Small intestine (tissue), 7 donors: ENCODE data around the gene CYP19A1. TPM values are rescaled to one million over a fixed set of nuclear protein-coding genes. Genes with fewer than 3 reads are reported as not detected.

Experiments used
- DNase-seq, 2 donors: peaks; one replicate each; pipeline versions ENCODE4 v3.0.0 to v3.0.0-alpha.2; 2013
- FAIRE-seq: peaks from 2 replicates; lab custom pipeline; 2012; peaks lifted over from hg19 to GRCh38; lab: Jason Lieb, UNC
- H3K27ac ChIP-seq, 3 donors: one replicate each; pipeline ENCODE4 v1.5.1; 2013; ENCODE audit warnings: low read length in 2 of 3, mild to moderate bottlenecking in 2 of 3, control low read depth in 1 of 3, inconsistent platforms in 1 of 3, low read depth in 1 of 3, moderate library complexity in 1 of 3
- H3K27me3 ChIP-seq, 3 donors: one replicate each; pipeline ENCODE4 v1.6.1; 2013; ENCODE audit warnings: low read length in 3 of 3, inconsistent platforms in 1 of 3; ENCODE audit not compliant: control insufficient read depth in 3 of 3, insufficient read depth in 3 of 3
- H3K36me3 ChIP-seq, 3 donors: one replicate each; pipeline ENCODE4 v1.6.1; 2013; ENCODE audit warnings: low read length in 3 of 3, inconsistent platforms in 1 of 3, low read depth in 1 of 3, mild to moderate bottlenecking in 1 of 3, moderate library complexity in 1 of 3; ENCODE audit not compliant: control insufficient read depth in 3 of 3, insufficient read depth in 2 of 3
- H3K4me1 ChIP-seq, 3 donors: one replicate each; pipeline ENCODE4 v1.6.1; 2013; ENCODE audit warnings: low read length in 2 of 3, inconsistent platforms in 1 of 3, low read depth in 1 of 3, mild to moderate bottlenecking in 1 of 3, moderate library complexity in 1 of 3; ENCODE audit not compliant: control insufficient read depth in 3 of 3, insufficient read depth in 2 of 3
- H3K4me3 ChIP-seq, 3 donors: one replicate each; pipeline ENCODE4 v1.5.1; 2013; ENCODE audit warnings: low read length in 3 of 3, control low read depth in 1 of 3, inconsistent platforms in 1 of 3, low read depth in 1 of 3, mild to moderate bottlenecking in 1 of 3, moderate library complexity in 1 of 3
- H3K9me3 ChIP-seq, 2 donors: one replicate each; pipeline ENCODE4 v1.6.1; 2013; ENCODE audit warnings: low read depth in 1 of 2, low read length in 1 of 2; ENCODE audit not compliant: control insufficient read depth in 2 of 2, insufficient read depth in 1 of 2
- WGBS, 3 donors: extraction: QIAGEN DNeasy Blood & Tissue Kit; methylation state at CpG; one replicate each; pipeline ENCODE4 v1.1.7; 2013; 5-methylcytosine and 5-hydroxymethylcytosine counted together
- polyA plus RNA-seq, 4 donors: library from polyadenylated mRNA; stranded (reverse) in 3 of 4; unstranded in 1 of 4; fragments of 200-250 nt in 3 of 4; fragments of 120-200 nt in 1 of 4; gene quantifications; one replicate each; pipeline versions ENCODE4 v1.2.1 to v1.2.3, GENCODE V29; 2013
- donor health status: healthy with polysubstance abuse.
- donor health status: control.
- donor health status: control.
- donor health status: Bipolar disorder and iron deficiency.
- donor health status: healthy.

Gene CYP19A1
- polyA plus RNA-seq, 4 donors = 0.33 to 2.0 TPM; not detected in 2

- 85 to 91% (median 85%) methylated on average over 3 of the region's 3 CpGs for WGBS, 3 donors
- H3K27ac ChIP-seq = no peak overlapping the region
- FAIRE-seq = no peak
Measured at GRCh38 chr15:51307325-51307724, 31.1 kb downstream of the CYP19A1 start.

GRCh38 chr15:51303462-51303980 is 34.9 kb downstream of the CYP19A1 start:
- H3K9me3 ChIP-seq = no peaks in the 10 kb centered on the region
- H3K27me3 ChIP-seq = no peaks in the 10 kb centered on the region
- FAIRE-seq = no peak
- H3K36me3 ChIP-seq = no peaks in the 10 kb centered on the region
- peaks cover 0 to 15% (median 0%) of the 10 kb centered on the region in 3 donors for H3K4me1 ChIP-seq
- WGBS, 3 donors = 21 to 47% (median 24%) methylated on average over 2 of the region's 2 CpGs
- no peak overlapping the region for H3K4me3 ChIP-seq
- peak in 1 of 2 donors; percentile 59 for DNase-seq
- no peak overlapping the region for H3K27ac ChIP-seq

More at GRCh38 chr15:51307325-51307724, 31.1 kb downstream of the CYP19A1 start:
- Histone ChIP-seq H3K27me3 (no peaks in the 10 kb centered on the region), H3K4me1 (peaks cover 0 to 23% (median 0%) of the 10 kb centered on the region in 3 donors), H3K4me3 (no peak overlapping the region), H3K9me3 (no peaks in the 10 kb centered on the region), H3K36me3 (no peaks in the 10 kb centered on the region)
- DNase-seq = no peak

GRCh38 chr15:51302480-51302879 is 35.9 kb downstream of the CYP19A1 start:
- FAIRE-seq (no peak), DNase-seq (no peak)
- Histone ChIP-seq H3K36me3 (no peaks in the 10 kb centered on the region), H3K27me3 (no peaks in the 10 kb centered on the region), H3K4me3 (no peak overlapping the region), H3K4me1 (peaks cover 0 to 15% (median 0%) of the 10 kb centered on the region in 3 donors), H3K27ac (no peak overlapping the region), H3K9me3 (no peaks in the 10 kb centered on the region)
- WGBS, 3 donors = 66 to 91% (median 83%) methylated on average over 6 of the region's 6 CpGs

GRCh38 chr15:51299187-51300015 is 39.0 kb downstream of the CYP19A1 start:
- Histone ChIP-seq H3K36me3 (no peaks in the 10 kb centered on the region), H3K9me3 (no peaks in the 10 kb centered on the region), H3K4me3 (no peak overlapping the region), H3K27ac (peak overlapping the region in 1 of 3 donors; percentile 11), H3K27me3 (no peaks in the 10 kb centered on the region), H3K4me1 (peaks cover 0 to 15% (median 0%) of the 10 kb centered on the region in 3 donors)
- FAIRE-seq = no peak
- DNase-seq = peak; percentile 19 to 26
- WGBS, 3 donors = 60 to 74% (median 65%) methylated on average over 5 of the region's 5 CpGs

- Histone ChIP-seq H3K4me1 (peaks cover 0 to 8% (median 0%) of the 10 kb centered on the region in 3 donors), H3K36me3 (no peaks in the 10 kb centered on the region), H3K27me3 (no peaks in the 10 kb centered on the region), H3K9me3 (peaks cover 0 to under 1% of the 10 kb centered on the region in 2 donors), H3K27ac (no peak overlapping the region), H3K4me3 (no peak overlapping the region)
- WGBS, 3 donors = 57 to 87% (median 71%) methylated on average over 2 of the region's 2 CpGs
- DNase-seq (no peak), FAIRE-seq (no peak)
Measured at GRCh38 chr15:51298620-51299019, 39.8 kb downstream of the CYP19A1 start.

- 77 to 90% (median 88%) methylated on average over 4 of the region's 4 CpGs for WGBS, 3 donors
- DNase-seq (no peak), FAIRE-seq (no peak)
- Histone ChIP-seq H3K27me3 (no peaks in the 10 kb centered on the region), H3K9me3 (peaks cover 0 to 6% of the 10 kb centered on the region in 2 donors), H3K4me1 (peaks cover 0 to 24% (median 0%) of the 10 kb centered on the region in 3 donors), H3K4me3 (no peak overlapping the region), H3K27ac (no peak overlapping the region), H3K36me3 (no peaks in the 10 kb centered on the region)
Measured at GRCh38 chr15:51290720-51291119, 47.7 kb downstream of the CYP19A1 start.

GRCh38 chr15:51289290-51289689 is 49.1 kb downstream of the CYP19A1 start:
- Histone ChIP-seq H3K9me3 (peaks cover 0 to 6% of the 10 kb centered on the region in 2 donors), H3K36me3 (no peaks in the 10 kb centered on the region), H3K4me3 (no peak overlapping the region), H3K4me1 (peaks cover 0 to 24% (median 0%) of the 10 kb centered on the region in 3 donors), H3K27ac (no peak overlapping the region), H3K27me3 (no peaks in the 10 kb centered on the region)
- no peak for FAIRE-seq
- DNase-seq = no peak
- 75 to 79% (median 76%) methylated on average over 1 of the region's 1 CpG for whole genome bisulfite sequencing, 3 donors

- peaks cover 0 to 2% of the 10 kb centered on the region in 2 donors for H3K9me3 ChIP-seq
- no peak for FAIRE-seq
- no peaks in the 10 kb centered on the region for H3K36me3 ChIP-seq
- H3K27ac ChIP-seq = peak overlapping the region in 1 of 3 donors; percentile 36
- H3K27me3 ChIP-seq = no peaks in the 10 kb centered on the region
- DNase-seq = peak; percentile 26 to 55
- no peak overlapping the region for H3K4me3 ChIP-seq
- 43 to 70% (median 61%) methylated on average over 13 of the region's 13 CpGs for WGBS, 3 donors
- peaks cover 0 to 24% (median 0%) of the 10 kb centered on the region in 3 donors for H3K4me1 ChIP-seq
Measured at GRCh38 chr15:51288143-51289065, 50.0 kb downstream of the CYP19A1 start.
